PFSK-1 (cell line): Measurements from ENCODE around the gene NOG. TPM values are rescaled to one million over a fixed set of nuclear protein-coding genes. Genes with fewer than 3 reads are reported as not detected.

Experiments used
- FOXP2 ChIP-seq: optimal IDR thresholded peaks from 2 replicates; pipeline ENCODE3; 2011; ENCODE audit warnings: borderline replicate concordance, control low read depth, inconsistent platforms; ENCODE audit not compliant: insufficient read depth; ENCODE audit errors: extremely low read length, extremely low read depth
- POLR2AphosphoS5 ChIP-seq: IDR thresholded peaks from 2 replicates; pipeline ENCODE4 v1.6.1; 2012; ENCODE audit warnings: low read depth, mild to moderate bottlenecking, control low read depth, low read length, moderate library complexity
- REST ChIP-seq, 2 experiments: IDR thresholded peaks; 2 replicates each; pipeline versions ENCODE4 v1.6.1 to v1.8.0; 2011 to 2012; ENCODE audit warnings: low read depth in 2 of 2, low read length in 2 of 2, control low read depth in 1 of 2, inconsistent platforms in 1 of 2, mild to moderate bottlenecking in 1 of 2, moderate library complexity in 1 of 2; ENCODE audit not compliant: insufficient read depth in 1 of 2
- SIN3A ChIP-seq: IDR thresholded peaks from 2 replicates; pipeline ENCODE4 v1.6.1; 2012; ENCODE audit warnings: mild to moderate bottlenecking, low read length, moderate library complexity, borderline replicate concordance; ENCODE audit not compliant: insufficient read depth
- TAF1 ChIP-seq: IDR thresholded peaks from 2 replicates; pipeline ENCODE4 v1.6.1; 2012; ENCODE audit warnings: low read length, control low read depth, borderline replicate concordance; ENCODE audit not compliant: insufficient read depth
- polyA plus RNA-seq: library from polyadenylated mRNA; unstranded; fragments of >200 nt; gene quantifications from one replicate; pipeline ENCODE4 v1.2.1, GENCODE V29; 2012; ENCODE audit warnings: low read depth, missing spikeins; ENCODE audit not compliant: insufficient read length

NOG gene
- polyA plus RNA-seq: 0.15 TPM

GRCh38 chr17:56593646-56594319 lies at the start of gene NOG:
Gene NOG (plus strand): TSS chr17:56593699. CDS start chr17:56594224, 525 bp downstream.
- TF ChIP-seq REST (IDR thresholded peaks at IDR 0.05; ENCODE audit: insufficient read depth in 1 of 2, low read depth in 2 of 2, low read length in 2 of 2) (no peak), SIN3A (peak; percentile 31; the same call in 1 of the 2 replicates), TAF1 (0 out of 2 replicates have a peak, but pooled peaks have one; percentile 18), FOXP2 (peak; percentile 57)

- no peak for TF ChIP-seq REST (IDR thresholded peaks at IDR 0.05; ENCODE audit: insufficient read depth in 1 of 2, low read depth in 2 of 2, low read length in 2 of 2)
These were observed 48.4 kb upstream of the NOG start for GRCh38 chr17:56545106-56545505.

GRCh38 chr17:56545930-56546329 lies 47.6 kb upstream of the NOG start:
- TF ChIP-seq TAF1: no peak
- TF ChIP-seq POLR2AphosphoS5: no peak
- TF ChIP-seq SIN3A: no peak
- TF ChIP-seq FOXP2: no peak
- no peak for TF ChIP-seq REST (IDR thresholded peaks at IDR 0.05; ENCODE audit: insufficient read depth in 1 of 2, low read depth in 2 of 2, low read length in 2 of 2)

- TF ChIP-seq TAF1: no peak
- no peak for TF ChIP-seq SIN3A
- no peak for TF ChIP-seq POLR2AphosphoS5
- TF ChIP-seq FOXP2: no peak
- TF ChIP-seq REST (IDR thresholded peaks at IDR 0.05; ENCODE audit: insufficient read depth in 1 of 2, low read depth in 2 of 2, low read length in 2 of 2): no peak
These were observed 44.8 kb upstream of the NOG start for GRCh38 chr17:56548661-56549060.

GRCh38 chr17:56549501-56549900 lies 44.0 kb upstream of the NOG start:
- no peak for TF ChIP-seq REST (IDR thresholded peaks at IDR 0.05; ENCODE audit: insufficient read depth in 1 of 2, low read depth in 2 of 2, low read length in 2 of 2)
- TF ChIP-seq POLR2AphosphoS5: no peak
- no peak for TF ChIP-seq TAF1
- TF ChIP-seq SIN3A: no peak
- no peak for TF ChIP-seq FOXP2
